ENCODE results near the gene NAP1L4.
A peak's percentile ranks its signal among the peaks of the same experiment; 100 is the strongest.

NAP1L4 gene

DNA sequence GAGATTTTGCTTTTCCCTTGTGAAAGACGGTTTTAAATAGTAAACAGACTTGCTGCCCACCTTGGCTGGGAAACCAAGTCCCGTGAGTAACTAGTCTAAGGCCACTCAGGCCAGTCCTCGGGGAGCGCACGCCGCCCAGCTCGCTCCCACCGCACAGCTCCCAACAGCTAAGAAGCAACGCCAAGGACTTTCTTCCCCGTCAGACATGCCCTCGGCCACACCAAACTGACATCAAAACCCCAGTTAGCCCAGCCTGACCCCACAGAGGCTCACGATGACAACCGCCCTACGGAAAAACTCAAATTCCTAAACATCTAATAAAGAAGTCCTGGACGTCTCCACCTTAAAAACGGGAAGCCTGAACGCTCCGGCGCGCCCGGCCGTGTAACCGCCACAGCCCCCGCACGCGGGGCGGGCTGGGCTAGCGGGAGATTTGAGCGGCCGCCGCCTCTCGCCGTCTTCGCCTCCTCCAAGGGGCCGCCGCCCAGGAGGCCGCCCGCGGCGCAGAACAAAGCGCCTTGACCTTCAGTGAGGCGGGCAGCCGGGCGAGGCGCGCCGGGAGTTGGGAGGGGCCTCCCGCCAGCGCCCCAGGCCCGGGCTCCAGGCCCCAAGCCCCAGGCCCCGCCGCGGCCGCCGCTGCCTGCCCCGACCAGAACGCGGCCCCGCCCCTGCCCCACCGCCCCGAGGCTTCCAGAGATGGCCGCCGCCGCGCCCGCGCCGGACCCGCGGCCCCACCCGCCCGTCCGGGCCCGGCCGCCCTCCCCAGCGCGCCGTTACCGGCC lies 486 bp downstream of the NAP1L4 start:
- Histone ChIP-seq H3K4me1 (ENCODE audit: low read length) (peaks cover 7% of the 10 kb centered on the region), H3K79me2 (ENCODE audit: low read length) (peaks cover 52% of the 10 kb centered on the region), H3K27ac (ENCODE audit: low read length) (peak overlapping the region; percentile 86), H3K9ac (ENCODE audit: low read length) (peak overlapping the region; percentile 98), H3K4me3 (ENCODE audit: low read length) (peak overlapping the region; percentile 98), H3K36me3 (replicated peaks; ENCODE audit: insufficient read depth, low read length) (no peaks in the 10 kb centered on the region), H3K4me2 (ENCODE audit: low read depth, low read length) (peak overlapping the region; percentile 76), H4K20me1 (ENCODE audit: insufficient read depth, low read length) (peaks cover 24% of the 10 kb centered on the region), H3F3A (ENCODE audit: insufficient read depth, low read length) (peaks cover 40% of the 10 kb centered on the region), H2AFZ (ENCODE audit: low read length) (no peak overlapping the region), H3K9me3 (replicated peaks; ENCODE audit: insufficient read depth, low read length) (no peaks in the 10 kb centered on the region), H3K9me2 (replicated peaks; ENCODE audit: insufficient read depth, low read length) (no peaks in the 10 kb centered on the region), H3K27me3 (replicated peaks; ENCODE audit: insufficient read depth, low read length) (no peaks in the 10 kb centered on the region)
- peak; percentile 34 for DNase-seq
- TF ChIP-seq, protein P1, sequence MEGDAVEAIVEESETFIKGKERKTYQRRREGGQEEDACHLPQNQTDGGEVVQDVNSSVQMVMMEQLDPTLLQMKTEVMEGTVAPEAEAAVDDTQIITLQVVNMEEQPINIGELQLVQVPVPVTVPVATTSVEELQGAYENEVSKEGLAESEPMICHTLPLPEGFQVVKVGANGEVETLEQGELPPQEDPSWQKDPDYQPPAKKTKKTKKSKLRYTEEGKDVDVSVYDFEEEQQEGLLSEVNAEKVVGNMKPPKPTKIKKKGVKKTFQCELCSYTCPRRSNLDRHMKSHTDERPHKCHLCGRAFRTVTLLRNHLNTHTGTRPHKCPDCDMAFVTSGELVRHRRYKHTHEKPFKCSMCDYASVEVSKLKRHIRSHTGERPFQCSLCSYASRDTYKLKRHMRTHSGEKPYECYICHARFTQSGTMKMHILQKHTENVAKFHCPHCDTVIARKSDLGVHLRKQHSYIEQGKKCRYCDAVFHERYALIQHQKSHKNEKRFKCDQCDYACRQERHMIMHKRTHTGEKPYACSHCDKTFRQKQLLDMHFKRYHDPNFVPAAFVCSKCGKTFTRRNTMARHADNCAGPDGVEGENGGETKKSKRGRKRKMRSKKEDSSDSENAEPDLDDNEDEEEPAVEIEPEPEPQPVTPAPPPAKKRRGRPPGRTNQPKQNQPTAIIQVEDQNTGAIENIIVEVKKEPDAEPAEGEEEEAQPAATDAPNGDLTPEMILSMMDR (IDR thresholded peaks at IDR 0.05; ENCODE audit: low read length), result no peak
- TF ChIP-seq EZH2phosphoT487 (IDR thresholded peaks at IDR 0.05; ENCODE audit: low read length) (no peak), EZH2 (optimal IDR thresholded peaks at IDR 0.05; ENCODE audit: low read depth, low read length) (no peak)

GRCh38 chr11:2990617-2991451 lies 1.3 kb downstream of the NAP1L4 start:
- peak overlapping the region; percentile 86 for H3K27ac ChIP-seq (ENCODE audit: low read length)
- no peaks in the 10 kb centered on the region for H3K36me3 ChIP-seq (replicated peaks; ENCODE audit: insufficient read depth, low read length)
- TF ChIP-seq EZH2phosphoT487 (IDR thresholded peaks at IDR 0.05; ENCODE audit: low read length), result no peak
- TF ChIP-seq, protein P1 (IDR thresholded peaks at IDR 0.05; ENCODE audit: low read length), result no peak
- TF ChIP-seq EZH2 (optimal IDR thresholded peaks at IDR 0.05; ENCODE audit: low read depth, low read length), result no peak

DNA sequence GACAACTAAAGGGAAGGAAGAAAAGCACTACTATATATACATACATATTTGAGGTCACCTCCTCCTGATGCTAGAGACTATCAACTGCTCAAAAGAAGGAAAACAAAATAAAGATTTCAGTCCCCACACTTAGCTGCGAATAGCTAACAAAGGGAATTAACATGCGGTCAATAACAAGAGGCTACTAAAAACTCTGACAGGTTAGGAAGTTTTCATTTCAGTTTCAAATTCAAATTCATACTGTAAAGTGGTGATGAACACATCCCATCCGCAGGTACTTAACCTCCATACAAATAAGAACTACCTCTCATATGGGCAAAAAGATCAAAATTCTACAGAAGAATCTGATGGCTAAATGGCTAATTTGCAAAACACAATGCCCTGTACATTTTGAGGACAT lies 2.6 kb downstream of the NAP1L4 start:
- H3K9ac ChIP-seq (ENCODE audit: low read length), result peak overlapping the region; percentile 98
- H3K27me3 ChIP-seq (replicated peaks; ENCODE audit: insufficient read depth, low read length), result no peaks in the 10 kb centered on the region
- H3K4me3 ChIP-seq (ENCODE audit: low read length), result peak overlapping the region; percentile 98
- no peaks in the 10 kb centered on the region for H3K9me3 ChIP-seq (replicated peaks; ENCODE audit: insufficient read depth, low read length)
- H4K20me1 ChIP-seq (ENCODE audit: insufficient read depth, low read length), result peaks cover 42% of the 10 kb centered on the region
- peaks cover 5% of the 10 kb centered on the region; the same call in 1 of the 2 replicates for H3K36me3 ChIP-seq (replicated peaks; ENCODE audit: insufficient read depth, low read length)
- no peak overlapping the region for H2AFZ ChIP-seq (ENCODE audit: low read length)
- TF ChIP-seq, protein P1 (IDR thresholded peaks at IDR 0.05; ENCODE audit: low read length), result no peak
- TF ChIP-seq EZH2phosphoT487 (IDR thresholded peaks at IDR 0.05; ENCODE audit: low read length) (no peak), EZH2 (optimal IDR thresholded peaks at IDR 0.05; ENCODE audit: low read depth, low read length) (no peak)
- H3K9me2 ChIP-seq (replicated peaks; ENCODE audit: insufficient read depth, low read length), result no peaks in the 10 kb centered on the region
- peaks cover 73% of the 10 kb centered on the region for H3K79me2 ChIP-seq (ENCODE audit: low read length)
- H3F3A ChIP-seq (ENCODE audit: insufficient read depth, low read length), result peaks cover 43% of the 10 kb centered on the region
- peaks cover 14% of the 10 kb centered on the region for H3K4me1 ChIP-seq (ENCODE audit: low read length)
- peak overlapping the region; percentile 76 for H3K4me2 ChIP-seq (ENCODE audit: low read depth, low read length)
- H3K27ac ChIP-seq (ENCODE audit: low read length), result peak overlapping the region; percentile 86
- DNase-seq, result peak; percentile 76

More at GRCh38 chr11:2990617-2991451, 1.3 kb downstream of the NAP1L4 start:
- Histone ChIP-seq H3K4me2 (ENCODE audit: low read depth, low read length) (peak overlapping the region; percentile 76), H3K9ac (ENCODE audit: low read length) (peak overlapping the region; percentile 98), H3K27me3 (replicated peaks; ENCODE audit: insufficient read depth, low read length) (no peaks in the 10 kb centered on the region), H3K79me2 (ENCODE audit: low read length) (peaks cover 60% of the 10 kb centered on the region), H3K4me3 (ENCODE audit: low read length) (peak overlapping the region; percentile 98), H3K4me1 (ENCODE audit: low read length) (peaks cover 7% of the 10 kb centered on the region), H2AFZ (ENCODE audit: low read length) (no peak overlapping the region), H3K9me2 (replicated peaks; ENCODE audit: insufficient read depth, low read length) (no peaks in the 10 kb centered on the region), H3K9me3 (replicated peaks; ENCODE audit: insufficient read depth, low read length) (no peaks in the 10 kb centered on the region), H3F3A (ENCODE audit: insufficient read depth, low read length) (peaks cover 40% of the 10 kb centered on the region), H4K20me1 (ENCODE audit: insufficient read depth, low read length) (peaks cover 29% of the 10 kb centered on the region)
- DNase-seq, result peak; percentile 38
